ENCODE measurements around the gene AK5. TPM values are rescaled to one million over a fixed set of nuclear protein-coding genes. Genes with fewer than 3 reads are reported as not detected.

AK5 gene
- total RNA-seq, 2 donors from 2014 or later, result 3.1 to 20.8 TPM

GRCh38 chr1:77589231-77589630, 307.4 kb downstream of the AK5 start:
- Histone ChIP-seq H3K4me3 (no peak overlapping the region), H3K27me3 (replicated peaks; ENCODE audit: insufficient read depth) (no peaks in the 10 kb centered on the region), H3K4me1 (replicated peaks) (no peaks in the 10 kb centered on the region), H3K27ac (no peak overlapping the region), H3K9me3 (no peaks in the 10 kb centered on the region), H3K36me3 (no peaks in the 10 kb centered on the region)
- no peak for TF ChIP-seq POLR2AphosphoS5 (IDR thresholded peaks at IDR 0.05)
- TF ChIP-seq POLR2A (IDR thresholded peaks at IDR 0.05), result no peak
- TF ChIP-seq, protein P1, sequence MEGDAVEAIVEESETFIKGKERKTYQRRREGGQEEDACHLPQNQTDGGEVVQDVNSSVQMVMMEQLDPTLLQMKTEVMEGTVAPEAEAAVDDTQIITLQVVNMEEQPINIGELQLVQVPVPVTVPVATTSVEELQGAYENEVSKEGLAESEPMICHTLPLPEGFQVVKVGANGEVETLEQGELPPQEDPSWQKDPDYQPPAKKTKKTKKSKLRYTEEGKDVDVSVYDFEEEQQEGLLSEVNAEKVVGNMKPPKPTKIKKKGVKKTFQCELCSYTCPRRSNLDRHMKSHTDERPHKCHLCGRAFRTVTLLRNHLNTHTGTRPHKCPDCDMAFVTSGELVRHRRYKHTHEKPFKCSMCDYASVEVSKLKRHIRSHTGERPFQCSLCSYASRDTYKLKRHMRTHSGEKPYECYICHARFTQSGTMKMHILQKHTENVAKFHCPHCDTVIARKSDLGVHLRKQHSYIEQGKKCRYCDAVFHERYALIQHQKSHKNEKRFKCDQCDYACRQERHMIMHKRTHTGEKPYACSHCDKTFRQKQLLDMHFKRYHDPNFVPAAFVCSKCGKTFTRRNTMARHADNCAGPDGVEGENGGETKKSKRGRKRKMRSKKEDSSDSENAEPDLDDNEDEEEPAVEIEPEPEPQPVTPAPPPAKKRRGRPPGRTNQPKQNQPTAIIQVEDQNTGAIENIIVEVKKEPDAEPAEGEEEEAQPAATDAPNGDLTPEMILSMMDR (IDR thresholded peaks at IDR 0.05), result no peak
- 98% methylated on average over 5 of the region's 5 CpGs for WGBS
- intact Hi-C loops (cut with DNase I), result no loop called here
- DNase-seq (ENCODE audit: low spot score), result no peak

- intact Hi-C loops (cut with DNase I), result no loop called here
- DNase-seq (ENCODE audit: low spot score), result no peak
Measured at GRCh38 chr1:77590651-77591050, 308.8 kb downstream of the AK5 start.

DNA sequence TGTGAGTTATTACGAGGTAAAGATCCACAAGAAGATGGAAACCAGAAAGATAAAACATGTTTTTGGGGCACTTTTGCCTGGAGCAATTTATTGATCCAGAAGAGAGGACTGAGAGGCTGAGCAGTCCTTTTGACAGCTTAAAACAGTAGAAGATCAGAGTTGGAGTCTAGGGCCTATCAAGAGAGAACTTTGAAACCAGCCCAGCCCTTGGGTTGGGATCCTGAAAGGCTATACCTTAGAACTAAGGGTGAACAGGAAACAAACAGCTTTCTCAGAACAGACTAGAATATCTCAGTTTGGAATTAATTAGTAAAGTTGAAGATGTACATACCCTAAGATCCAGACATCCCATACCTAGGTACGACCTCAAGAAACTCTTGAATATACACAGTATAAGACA, 311.1 kb downstream of the AK5 start:
- WGBS, result 97% methylated on average over 2 of the region's 2 CpGs
- Histone ChIP-seq H3K27me3 (replicated peaks; ENCODE audit: insufficient read depth) (no peaks in the 10 kb centered on the region), H3K4me3 (no peak overlapping the region), H3K27ac (no peak overlapping the region), H3K4me1 (replicated peaks) (no peaks in the 10 kb centered on the region), H3K9me3 (no peaks in the 10 kb centered on the region), H3K36me3 (no peaks in the 10 kb centered on the region)
- TF ChIP-seq, protein P1 (IDR thresholded peaks at IDR 0.05), result no peak
- no peak for TF ChIP-seq POLR2A (IDR thresholded peaks at IDR 0.05)
- no peak for TF ChIP-seq POLR2AphosphoS5 (IDR thresholded peaks at IDR 0.05)
- intact Hi-C loops (cut with DNase I), result no loop called here
- no peak for DNase-seq (ENCODE audit: low spot score)

More at GRCh38 chr1:77590651-77591050, 308.8 kb downstream of the AK5 start:
- no peaks in the 10 kb centered on the region for H3K9me3 ChIP-seq
- no peak overlapping the region for H3K27ac ChIP-seq
- H3K4me1 ChIP-seq (replicated peaks), result no peaks in the 10 kb centered on the region
- TF ChIP-seq POLR2AphosphoS5 (IDR thresholded peaks at IDR 0.05), result no peak
- TF ChIP-seq, protein P1 (IDR thresholded peaks at IDR 0.05), result no peak
- TF ChIP-seq POLR2A (IDR thresholded peaks at IDR 0.05), result no peak
- H3K27me3 ChIP-seq (replicated peaks; ENCODE audit: insufficient read depth), result no peaks in the 10 kb centered on the region
- 87% methylated on average over 1 of the region's 1 CpG for WGBS
- H3K36me3 ChIP-seq, result no peaks in the 10 kb centered on the region
- no peak overlapping the region for H3K4me3 ChIP-seq

DNA sequence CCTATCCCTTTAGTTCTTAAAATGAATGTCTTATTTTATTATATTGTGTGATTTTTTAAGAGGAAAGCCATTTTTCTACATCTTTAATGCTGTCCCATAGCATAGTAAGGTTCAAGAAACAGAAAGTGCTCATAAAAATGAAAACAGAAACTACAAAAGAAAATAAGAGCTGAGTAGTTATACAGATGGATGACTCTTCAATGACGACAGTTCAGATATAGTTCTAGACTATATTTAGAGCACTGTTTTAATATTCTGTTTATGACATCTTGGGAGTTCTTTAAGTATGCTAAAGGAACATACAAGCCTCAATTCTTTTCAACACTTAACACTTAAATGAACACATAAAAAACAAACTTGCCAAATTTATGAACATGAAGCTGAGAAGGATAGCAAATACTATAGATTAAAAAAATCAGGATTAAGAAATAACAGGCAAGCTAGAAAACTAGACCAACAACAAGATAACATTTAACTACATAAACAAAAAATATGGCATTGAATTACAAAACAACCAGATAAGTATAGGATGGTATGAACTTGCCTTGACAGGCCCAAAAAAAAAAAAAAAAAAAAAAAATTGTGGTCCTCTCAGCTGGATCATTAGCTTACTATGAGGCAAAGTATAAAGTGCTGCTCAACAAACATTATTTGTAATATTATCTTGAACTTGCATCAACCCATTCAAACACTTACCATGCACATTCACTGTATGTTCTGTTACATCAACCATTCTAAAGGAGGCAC, 312.7 kb downstream of the AK5 start:
- Histone ChIP-seq H3K4me3 (no peak overlapping the region), H3K4me1 (replicated peaks) (no peaks in the 10 kb centered on the region), H3K36me3 (no peaks in the 10 kb centered on the region), H3K27ac (no peak overlapping the region), H3K27me3 (replicated peaks; ENCODE audit: insufficient read depth) (no peaks in the 10 kb centered on the region), H3K9me3 (no peaks in the 10 kb centered on the region)
- intact Hi-C loops (cut with DNase I), result no loop called here
- WGBS, result 53% methylated on average over 1 of the region's 1 CpG
- no peak for TF ChIP-seq POLR2A (IDR thresholded peaks at IDR 0.05)
- TF ChIP-seq, protein P1 (IDR thresholded peaks at IDR 0.05), result no peak
- DNase-seq (ENCODE audit: low spot score), result no peak

- intact Hi-C loops (cut with DNase I), result no loop called here
- Histone ChIP-seq H3K36me3 (no peaks in the 10 kb centered on the region), H3K4me1 (replicated peaks) (no peaks in the 10 kb centered on the region), H3K4me3 (no peak overlapping the region), H3K27ac (no peak overlapping the region), H3K9me3 (no peaks in the 10 kb centered on the region), H3K27me3 (replicated peaks; ENCODE audit: insufficient read depth) (no peaks in the 10 kb centered on the region)
- WGBS, result 97% methylated on average over 1 of the region's 1 CpG
- no peak for TF ChIP-seq POLR2AphosphoS5 (IDR thresholded peaks at IDR 0.05)
- TF ChIP-seq POLR2A (IDR thresholded peaks at IDR 0.05), result no peak
- TF ChIP-seq, protein P1 (IDR thresholded peaks at IDR 0.05), result no peak
- DNase-seq (ENCODE audit: low spot score), result no peak
Measured at GRCh38 chr1:77597310-77597709, 315.5 kb downstream of the AK5 start.

Measured in prostate gland (tissue), 2 donors.